Measurements from ENCODE around the gene FBXO8.
A peak's percentile ranks its signal among the peaks of the same experiment; 100 is the strongest.

FBXO8 gene

DNA sequence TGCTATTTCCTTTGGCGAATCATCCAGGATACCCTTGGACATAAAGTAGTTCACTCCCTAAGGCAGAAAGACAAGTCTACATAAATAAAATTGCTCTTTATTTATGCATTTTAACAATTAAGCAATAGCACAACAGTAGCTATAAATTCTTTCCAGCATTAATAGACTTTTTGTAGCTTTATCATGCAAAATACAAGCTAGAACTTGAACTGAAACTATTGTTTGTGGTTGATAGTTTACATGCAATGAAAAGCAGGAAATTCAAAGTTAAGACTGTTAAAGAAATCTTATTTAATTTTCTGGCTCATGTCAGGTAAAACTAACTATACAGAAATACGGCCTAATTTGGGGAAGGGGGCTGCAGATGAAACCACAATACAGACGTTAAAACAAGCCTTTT is 42.3 kb downstream of the FBXO8 start:
- DNase-seq, result no peak

DNA sequence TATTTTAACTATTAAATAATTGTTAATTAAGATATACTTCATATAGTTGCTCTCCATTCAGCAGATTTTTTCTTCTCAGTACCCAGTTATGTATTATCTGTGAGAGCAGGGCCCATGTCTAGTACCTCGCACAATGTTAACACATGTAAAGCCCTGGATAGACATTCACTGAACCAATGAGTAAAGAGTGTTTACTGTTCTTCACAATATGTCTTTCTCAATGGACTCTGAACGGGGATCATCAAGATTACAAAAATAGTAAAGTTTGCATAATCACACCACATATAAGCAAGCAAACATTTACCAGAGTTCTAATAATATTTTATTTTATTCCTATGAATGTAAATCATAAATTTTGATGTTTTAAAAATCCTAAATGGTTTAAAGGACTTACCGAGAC is 47.1 kb downstream of the FBXO8 start:
- no peak for DNase-seq

DNA sequence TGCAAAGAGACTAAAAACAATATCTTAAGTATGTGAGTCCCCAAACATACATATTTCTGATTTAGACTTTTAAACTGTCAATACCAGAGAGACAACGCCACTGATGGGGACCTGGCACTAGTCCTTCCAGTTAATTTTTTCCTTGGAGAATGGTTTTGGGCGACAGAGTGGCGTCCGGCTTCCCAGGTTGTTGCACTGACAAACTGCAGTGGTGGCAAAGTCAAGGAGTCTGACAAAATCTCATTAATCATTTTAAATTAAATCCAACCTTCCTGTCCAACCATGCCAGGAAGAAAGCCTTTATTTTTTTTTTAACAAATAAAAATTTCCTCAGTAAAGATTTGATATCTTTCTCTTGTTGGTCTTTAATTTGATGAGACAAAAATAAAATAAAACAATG is 52.8 kb downstream of the FBXO8 start:
- no peak for DNase-seq

DNA sequence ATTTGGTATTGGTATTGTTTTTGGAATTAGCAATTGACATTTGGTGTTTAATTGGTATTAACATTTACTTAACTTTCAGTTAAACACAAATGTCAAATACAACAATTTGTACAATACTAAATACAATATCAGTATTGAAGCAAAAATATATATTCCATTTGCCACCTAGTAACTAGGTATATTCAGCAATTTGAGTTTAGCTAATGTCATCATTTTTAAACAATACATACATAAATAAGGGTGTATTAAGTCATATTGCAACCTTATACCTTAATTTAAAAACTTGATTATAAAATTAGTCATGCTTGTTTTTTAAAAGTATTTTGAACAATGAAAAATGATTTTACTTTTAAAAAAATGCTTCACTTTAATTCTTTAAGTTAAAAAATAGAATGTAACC is 53.3 kb downstream of the FBXO8 start:
- no peak for DNase-seq

DNA sequence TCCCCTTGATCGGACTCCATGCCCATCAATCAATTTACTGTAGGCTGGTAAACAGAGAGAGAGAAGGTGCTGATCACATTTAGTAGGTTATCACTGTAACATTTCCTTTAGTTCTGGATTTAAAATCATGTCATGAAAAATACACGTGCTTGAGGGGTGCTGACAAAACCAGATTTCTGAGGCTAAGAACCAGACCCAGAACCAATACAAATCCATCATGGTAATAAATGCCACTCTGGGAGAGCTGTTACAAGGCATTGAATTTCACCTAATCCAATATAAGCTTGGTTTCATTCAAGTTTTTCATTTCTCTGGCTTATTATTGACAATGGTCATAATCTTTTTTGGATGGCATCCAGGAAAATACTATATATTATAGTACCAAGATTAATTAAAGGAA is 54.5 kb downstream of the FBXO8 start:
- no peak for DNase-seq

DNA sequence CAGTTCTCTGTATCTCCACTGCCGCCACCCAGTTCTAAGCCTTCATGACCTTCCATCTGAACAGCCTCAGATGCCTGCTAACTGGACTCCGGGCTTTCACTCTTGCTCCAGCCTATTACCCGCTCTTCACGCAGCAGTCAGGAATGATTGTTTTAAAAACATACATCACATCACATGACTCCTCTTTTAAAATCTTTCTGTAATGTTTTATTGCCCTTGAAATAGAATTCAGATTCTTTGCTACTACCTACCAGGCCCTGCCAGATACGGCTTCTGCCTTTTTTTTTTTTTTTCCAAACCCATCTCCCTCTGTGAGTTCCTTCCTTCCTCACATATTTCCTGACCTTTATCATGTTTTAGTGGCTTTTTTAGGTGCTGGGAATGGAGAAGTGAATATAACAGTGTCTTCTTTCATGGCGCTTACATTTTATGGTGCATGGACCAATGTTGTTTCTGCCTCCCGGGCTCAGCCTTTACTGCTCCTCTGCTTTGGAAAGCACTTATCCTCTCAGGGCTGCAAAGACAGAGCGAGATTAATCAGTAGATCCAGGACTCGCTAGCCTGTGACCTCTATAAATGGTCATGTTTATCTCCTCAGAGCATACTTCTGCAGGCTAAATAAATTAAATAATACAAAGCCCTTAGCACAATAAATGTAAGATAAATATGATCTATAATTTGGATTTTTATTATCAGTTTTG is 58.0 kb downstream of the FBXO8 start:
- DNase-seq, result no peak

DNA sequence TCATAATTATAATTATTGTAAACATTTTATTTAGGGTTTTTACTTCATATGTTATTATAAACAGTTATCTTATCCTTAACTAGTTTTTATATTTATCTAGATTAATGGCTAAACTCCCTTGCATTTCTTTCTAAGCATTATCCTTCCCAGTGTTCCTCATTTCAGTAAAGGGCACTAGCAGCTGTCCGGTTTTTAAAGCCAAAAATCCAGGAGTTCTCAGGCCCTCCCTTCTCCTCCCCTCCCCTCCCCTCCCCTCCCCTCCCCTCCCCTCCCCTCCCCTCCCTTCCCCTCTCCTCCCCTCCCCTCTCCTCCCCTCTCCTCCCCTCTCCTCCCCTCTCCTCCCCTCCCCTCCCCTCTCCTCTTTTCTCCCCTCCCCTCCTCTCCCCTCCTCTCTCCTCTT is 58.9 kb downstream of the FBXO8 start:
- no peak for DNase-seq

DNA sequence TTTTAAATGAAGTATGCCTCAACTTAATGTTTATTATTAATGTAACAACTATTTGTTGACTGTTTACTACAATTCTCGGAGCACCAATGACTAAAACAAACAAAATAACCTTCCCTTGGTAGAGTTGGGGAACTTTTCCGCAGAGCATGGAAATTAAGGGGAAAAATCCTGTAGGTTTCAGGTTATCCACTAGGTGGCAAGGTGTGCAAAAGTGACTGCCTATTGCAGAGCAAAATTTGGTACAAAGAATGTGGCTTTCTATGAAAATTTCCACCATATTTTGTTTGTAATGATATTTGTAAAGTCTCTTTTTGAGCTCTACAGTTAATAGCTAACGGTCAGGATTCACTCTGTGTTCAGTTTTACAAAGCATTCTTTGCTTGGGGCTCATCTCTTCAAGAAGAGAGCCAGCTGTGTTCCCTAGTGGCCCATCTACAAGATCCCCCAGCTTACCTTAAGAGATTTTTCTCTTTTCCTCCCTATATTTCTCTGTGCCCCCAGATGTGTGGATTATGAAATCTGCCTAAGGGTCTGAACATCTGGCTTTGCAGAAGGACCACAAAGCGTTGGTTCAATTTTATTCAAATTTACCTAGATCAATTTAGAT is 61.1 kb downstream of the FBXO8 start:
- DNase-seq, result no peak

DNA sequence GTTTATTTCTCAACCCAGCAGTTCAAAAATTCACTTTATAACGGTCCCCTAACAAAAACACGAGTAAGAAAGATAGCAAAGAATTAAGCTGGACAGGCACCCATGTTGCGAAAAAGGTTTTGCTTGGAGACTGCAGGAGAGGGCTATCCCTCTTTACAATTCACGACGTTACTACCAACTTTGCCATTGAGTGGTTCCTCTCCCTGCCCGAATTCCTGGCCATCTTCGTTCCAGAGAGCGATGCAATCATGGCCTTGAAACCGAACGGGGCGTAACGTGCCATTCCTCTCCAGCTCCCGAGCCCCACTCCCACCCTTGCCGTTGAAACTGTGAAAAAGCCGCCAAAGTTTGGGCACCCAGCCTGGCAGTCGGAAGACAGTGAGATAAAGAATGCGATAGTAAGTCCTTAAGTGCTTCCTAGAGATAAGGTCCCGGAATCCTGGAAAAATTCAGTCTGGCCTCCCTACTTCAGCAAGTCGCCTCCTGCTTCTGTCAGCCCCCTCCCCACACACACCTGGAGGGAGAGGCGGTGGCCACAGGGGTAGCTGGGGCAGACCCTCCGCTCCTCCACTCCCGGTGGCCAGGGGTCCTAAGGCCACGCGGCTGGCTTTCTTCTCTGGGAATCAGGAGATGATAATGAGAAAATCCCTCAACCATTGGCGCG is 65.2 kb downstream of the FBXO8 start:
- no peak for DNase-seq

DNA sequence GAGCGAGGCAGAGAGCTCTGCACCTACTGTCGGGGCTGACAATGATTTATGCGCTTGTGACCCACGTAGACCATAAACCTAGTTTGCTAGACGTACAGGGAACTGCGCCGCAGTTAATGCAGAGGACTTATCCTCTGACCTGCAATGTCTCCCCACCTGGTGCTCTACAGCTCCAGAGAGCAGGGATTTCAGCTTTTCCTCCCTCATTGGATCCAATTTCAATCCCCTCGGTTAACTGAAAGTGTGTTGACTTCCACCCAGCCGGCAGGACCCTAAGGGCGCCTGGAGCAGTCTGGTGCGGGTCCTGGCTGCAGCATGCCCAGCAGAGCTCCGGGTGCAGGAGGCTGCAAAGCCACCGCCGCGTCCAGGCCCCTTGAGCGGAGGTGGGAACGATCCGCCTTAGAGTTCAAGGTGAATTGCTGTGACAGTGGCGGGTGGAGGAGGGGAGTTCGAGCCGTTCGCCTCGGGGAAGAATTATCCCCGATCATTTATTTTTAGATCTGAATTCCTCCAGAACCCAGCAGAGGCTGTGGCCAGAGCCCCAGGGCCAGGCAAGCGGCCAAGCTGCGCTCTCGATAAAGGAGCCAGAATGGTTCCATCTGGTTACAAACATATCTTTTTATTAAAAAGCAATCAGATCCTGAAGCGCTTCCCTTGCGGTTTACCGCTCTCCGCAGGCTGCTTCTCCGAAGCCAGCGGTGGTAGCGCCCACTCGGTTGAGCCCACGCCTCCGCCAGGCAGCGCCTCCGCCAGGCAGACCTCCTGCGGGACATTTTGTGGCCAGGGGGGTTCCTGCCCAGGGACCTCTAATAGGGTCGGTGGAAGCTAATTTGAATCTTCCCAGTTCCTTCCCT is 66.0 kb downstream of the FBXO8 start:
- peak; percentile 2 for DNase-seq

DNA sequence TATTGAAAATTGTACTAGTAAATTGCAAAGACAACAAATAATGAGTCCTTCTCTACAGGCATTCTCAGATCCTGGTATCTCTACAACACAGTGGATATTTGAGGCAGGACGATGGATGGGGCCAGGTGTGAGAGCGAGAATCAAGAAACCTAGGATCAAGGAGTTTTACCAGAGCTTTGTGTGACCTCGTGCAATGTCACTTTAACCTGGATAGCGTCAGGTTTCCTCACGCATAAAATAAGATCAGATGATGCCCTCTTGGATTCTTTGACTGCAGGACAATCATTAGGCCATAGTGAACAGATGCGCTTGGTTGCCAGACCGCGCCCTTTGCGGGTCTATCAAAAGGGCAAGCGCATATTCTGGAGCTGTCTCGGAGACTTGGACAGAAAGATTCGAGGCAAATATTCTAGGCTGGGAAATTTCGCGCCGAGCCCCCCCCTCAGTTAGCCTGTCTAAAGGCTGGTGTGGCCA is 66.6 kb downstream of the FBXO8 start:
- DNase-seq, result no peak

DNA sequence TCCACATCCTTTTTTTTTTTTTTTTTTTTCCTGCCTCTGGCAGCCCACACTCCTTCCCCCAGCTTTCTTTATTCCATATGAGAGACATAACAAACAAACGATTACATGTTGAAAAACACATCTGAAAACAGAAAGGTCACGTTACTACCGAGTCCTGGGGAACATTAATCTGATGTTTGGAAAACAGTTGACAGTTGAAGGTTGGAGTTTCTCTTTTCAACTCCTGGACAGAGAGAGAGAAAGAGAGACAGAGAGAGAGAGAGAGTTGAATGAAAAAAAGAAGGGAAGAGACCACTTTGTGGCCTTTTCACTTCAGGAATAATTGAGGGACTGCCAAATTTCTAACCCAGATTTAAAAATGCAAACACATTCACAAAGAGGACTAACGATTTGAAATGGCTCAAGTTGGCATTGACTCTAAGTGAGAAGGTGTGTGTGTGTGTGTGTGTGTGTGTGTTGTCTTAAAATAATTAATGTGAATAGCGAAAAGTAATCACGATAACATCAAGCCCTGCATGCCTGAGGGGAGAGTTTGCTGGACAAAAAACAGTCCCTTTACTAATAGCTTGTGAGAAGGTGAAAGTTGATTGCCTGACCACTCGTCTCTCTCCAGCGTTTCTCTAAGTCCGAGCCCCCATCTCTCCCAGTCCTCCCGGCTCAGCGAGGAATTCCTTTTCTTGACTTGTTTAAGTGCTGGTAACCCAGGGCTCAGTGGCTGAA is 67.3 kb downstream of the FBXO8 start:
- DNase-seq, result no peak

DNA sequence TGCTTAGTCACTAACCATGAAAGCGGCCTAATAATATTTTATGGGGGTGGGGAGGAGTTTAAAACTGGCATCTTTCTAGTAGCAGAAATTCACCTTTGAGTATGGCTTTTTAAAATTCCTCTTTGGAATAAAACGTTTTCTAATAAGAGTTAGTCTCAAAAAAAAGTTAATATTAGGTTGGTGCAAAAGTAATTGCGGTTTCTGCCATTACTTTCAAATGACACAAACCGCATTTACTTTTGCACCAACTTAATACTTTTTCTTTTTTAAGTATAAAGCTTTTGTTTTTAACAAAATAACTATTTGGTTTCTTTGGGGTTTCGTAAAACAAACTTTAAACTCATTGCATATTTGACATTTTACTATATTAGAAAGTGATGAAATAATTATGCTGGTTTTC is 68.4 kb downstream of the FBXO8 start:
- DNase-seq, result no peak

DNA sequence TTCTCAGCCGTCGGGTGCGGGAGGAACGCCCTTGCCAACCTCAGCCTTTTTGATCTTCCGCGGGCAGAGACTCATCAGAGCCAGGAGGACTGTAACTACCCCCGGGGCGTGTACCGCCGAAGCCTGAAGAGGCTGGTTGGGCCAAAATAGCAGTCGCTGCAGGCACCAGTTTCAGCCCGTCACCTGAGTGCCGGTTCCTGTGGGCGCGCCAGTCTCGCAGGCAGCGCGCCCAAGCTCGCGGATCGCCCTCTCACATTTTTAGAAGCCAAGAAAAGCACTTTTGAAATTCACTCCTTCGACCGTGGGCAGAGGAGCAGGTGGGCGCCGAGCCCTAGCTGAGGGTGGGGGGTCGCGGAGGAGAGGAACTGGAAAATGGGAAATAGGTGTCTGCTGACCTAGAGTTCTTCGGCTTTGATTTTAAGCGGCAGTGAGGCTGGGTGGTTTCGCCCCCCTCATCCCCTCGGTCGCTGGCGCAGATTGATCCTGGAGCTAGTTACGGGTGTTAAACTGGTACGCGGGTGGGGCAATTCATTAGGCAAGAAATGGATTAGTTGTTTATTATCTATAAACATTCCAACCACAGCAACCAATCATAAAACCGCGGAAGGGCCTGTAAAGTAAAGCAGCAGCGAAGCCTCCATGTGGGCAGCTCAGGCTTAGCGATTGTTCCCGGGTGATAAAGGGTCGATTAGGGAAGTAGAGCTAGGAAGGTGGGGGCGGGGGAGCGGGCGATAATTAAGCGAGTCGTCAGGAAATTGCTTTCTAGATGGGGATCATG is 69.2 kb downstream of the FBXO8 start:
- DNase-seq, result no peak

DNA sequence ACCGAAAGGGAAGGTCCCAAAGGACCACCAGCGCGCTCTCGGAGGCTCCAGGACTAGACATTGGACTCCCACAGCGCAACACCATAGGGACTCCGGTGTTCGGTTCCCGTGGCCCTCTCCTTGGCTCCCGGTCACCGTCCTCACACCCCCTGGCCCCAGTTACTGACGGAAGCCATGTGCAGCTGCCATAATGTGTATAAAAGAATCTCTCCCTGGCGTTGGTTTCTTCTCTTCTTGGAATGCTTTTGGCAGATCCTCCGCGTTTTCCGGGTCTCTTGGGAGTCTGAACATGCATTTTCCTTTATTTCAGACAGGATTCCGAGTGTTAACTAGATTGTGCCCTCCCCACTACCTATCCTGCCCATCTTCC is 69.8 kb downstream of the FBXO8 start:
- no peak for DNase-seq

DNA sequence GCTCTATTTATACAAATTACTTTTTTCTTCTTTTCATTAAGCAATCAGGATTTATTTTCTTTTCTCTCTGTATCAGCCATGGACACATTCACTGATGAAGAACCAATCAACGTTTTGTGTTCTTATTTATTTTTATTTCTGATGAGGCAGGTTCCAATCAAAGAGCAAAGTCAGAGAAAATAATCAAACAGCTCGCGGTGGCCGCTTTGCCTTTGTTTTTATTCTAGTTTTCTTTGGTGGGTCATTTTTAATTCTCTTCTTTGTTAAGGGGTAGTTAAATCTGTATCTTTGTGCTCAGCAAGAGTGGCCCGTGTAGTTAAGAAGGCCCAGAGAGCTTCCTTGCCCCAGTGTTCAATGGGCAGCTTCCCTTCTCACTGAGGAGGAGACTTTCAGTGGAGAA is 71.4 kb downstream of the FBXO8 start:
- no peak for DNase-seq

DNA sequence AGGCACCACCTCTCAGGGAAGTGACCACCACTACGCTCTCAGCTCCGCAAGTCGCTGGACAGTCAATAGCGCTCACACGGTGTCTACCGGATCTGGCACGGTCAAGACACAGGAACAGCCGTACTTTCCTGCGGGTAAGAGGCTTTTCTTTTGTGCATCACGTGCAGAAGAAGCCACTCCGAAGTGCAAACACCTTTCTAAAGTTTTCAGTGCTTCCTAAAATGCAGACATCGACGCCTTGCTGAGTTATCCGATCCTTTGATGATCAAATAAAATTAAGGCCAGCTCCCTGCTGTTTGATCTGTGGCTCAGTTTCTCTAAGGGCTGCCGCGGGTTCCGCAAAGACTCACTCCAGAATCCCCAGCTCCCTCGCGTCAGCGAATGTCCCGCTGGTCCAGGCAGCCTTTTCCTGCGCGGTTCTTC is 71.8 kb downstream of the FBXO8 start:
- no peak for DNase-seq

DNA sequence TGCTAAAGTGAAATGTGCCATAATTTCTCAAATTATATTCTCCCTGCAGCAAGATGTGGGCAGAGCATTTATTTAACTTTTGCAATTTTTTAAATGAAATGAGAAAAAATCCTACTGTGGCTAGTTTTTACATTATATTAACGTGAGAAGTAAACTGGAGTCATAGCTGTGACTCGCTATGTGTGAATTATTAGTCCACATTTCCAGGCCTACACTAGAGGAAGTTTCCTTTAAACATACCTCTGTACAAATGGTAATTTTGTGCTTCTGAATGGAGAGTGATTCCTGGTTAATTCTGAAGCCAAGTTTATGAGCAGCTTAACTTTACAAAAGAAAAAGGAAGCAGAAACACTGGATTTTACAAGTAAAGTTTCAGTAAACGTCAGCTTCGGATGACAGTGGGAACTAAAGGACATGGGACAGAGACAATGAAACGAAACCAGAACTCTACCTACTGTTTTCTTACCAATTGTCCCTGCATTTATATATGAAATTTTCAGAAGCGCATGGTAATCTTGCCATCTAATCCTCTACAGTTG is 72.4 kb downstream of the FBXO8 start:
- no peak for DNase-seq

DNA sequence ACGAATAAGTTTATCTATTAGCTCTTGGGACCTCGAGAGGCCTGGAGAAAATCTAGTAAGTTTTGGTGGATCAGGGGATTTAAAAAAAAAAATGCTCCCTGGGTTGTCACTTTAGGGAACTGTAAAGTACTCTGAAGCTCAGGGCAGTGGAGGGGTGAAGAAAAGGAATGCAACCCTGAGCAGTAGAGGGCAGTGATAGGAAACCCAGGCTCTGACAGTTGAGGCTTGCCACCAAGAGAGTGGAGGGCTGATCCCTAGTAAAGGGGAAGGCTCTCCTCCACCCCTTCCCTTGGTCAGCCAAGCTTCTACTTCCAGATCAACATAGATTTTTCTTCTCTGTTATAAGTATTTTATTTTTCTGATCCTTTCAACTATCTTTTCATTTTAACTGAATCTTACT is 73.1 kb downstream of the FBXO8 start:
- DNase-seq, result no peak

DNA sequence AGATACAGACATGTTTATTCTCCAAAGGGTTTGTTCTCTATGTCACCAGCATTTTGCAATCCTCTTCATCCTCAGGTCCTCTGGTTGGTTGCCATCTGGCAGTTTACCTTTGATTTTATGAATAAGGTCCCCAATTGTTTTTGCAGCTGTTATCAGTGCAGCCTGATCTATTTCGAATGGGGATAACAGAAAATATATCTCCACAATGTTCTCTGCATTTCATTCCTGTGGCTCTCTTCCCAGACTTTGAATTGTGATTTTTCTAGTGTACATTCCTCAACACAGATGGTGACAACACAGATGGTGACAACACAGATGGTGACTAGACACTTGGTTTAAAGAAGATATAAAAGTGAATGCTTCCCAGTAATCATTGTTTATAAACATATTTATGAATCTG is 74.1 kb downstream of the FBXO8 start:
- DNase-seq, result no peak

DNA sequence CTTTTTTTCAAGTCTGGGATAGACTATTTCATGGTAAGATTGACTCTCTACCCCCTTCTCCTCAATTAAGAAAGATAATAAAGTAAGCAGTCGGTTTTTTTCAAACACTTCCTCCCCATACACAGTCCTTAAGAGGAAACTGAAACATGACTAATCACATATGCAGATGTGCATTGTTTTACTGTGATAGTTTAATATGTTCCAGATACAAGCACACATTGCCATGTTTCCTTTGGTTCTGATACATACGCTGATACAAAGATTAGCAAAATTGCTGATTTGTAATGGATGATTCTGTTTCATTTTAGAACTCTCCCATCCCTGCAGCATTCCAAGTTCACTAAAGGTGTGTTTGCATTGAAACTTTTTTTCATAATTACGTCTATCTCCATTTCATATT is 76.1 kb downstream of the FBXO8 start:
- no peak for DNase-seq
